K562 (cell line): Measurements from ENCODE around the gene KCNH8. TPM values are rescaled to one million over a fixed set of nuclear protein-coding genes. Genes with fewer than 3 reads are reported as not detected.

Experiments
- ATAC-seq: fragments of 200-7000 bp; cut with Tn5 transposase; 3 replicates; pipeline ENCODE4 v1.9.1; 2020; ENCODE audit warnings: moderate library complexity
- BruUV-seq: library from RNA; stranded (reverse); fragments of 400-500 nt; replicated peaks from 2 replicates; lab custom pipeline; 2021; lab: Mats Ljungman, UMichigan
- CTCF ChIA-PET: fragments of 300-600 bp; formaldehyde crosslinking; extraction: SDS; loops from one replicate; lab custom pipeline; 2021; ENCODE audit warnings: low intra/inter-chr PET ratio; lab: Yijun Ruan, JAX
- POLR2A ChIA-PET: fragments of 300-600, 350-650 bp; sonication (Branson Sonifier 250); formaldehyde crosslinking; extraction: SDS; loops from one replicate; lab custom pipeline; 2021; ENCODE audit warnings: antibody characterized with exemption, inconsistent platforms; lab: Yijun Ruan, JAX
- DNase-seq, 4 experiments: peaks; one replicate each; pipeline versions ENCODE4 v3.0.0 to v3.0.0-alpha.2; 2011 to 2018; ENCODE audit warnings: low spot score in 3 of 4, mixed read lengths in 3 of 4; ENCODE audit errors: extremely low read depth in 1 of 4
- FAIRE-seq: peaks from 2 replicates; lab custom pipeline; 2011; peaks lifted over from hg19 to GRCh38; lab: Jason Lieb, UNC
- H2AFZ ChIP-seq: 2 replicates; pipeline ENCODE4 v1.6.0; 2011; ENCODE audit warnings: low read depth, low read length, control low read depth, inconsistent platforms
- H3K27ac ChIP-seq: fragments of 200-600 bp; 3 replicates; pipeline ENCODE4 v1.8.0; 2011; ENCODE audit warnings: low read depth, mild to moderate bottlenecking, control low read depth, inconsistent platforms, low read length, moderate library complexity, mixed read lengths; ENCODE audit errors: extremely low read depth
- H3K27me3 ChIP-seq, 2 experiments: fragments of 300-600 bp in 1 of 2; 2 replicates in 1 of 2; 3 replicates in 1 of 2; pipeline versions ENCODE4 v1.6.0 to v1.8.0; 2011; ENCODE audit warnings: inconsistent platforms in 2 of 2, low read length in 2 of 2, mild to moderate bottlenecking in 1 of 2, mixed read lengths in 1 of 2, moderate library complexity in 1 of 2; ENCODE audit not compliant: control insufficient read depth in 2 of 2, insufficient read depth in 2 of 2
- H3K36me3 ChIP-seq: fragments of 300-600 bp; 3 replicates; pipeline ENCODE4 v1.8.0; 2011; ENCODE audit warnings: mild to moderate bottlenecking, low read length, inconsistent platforms; ENCODE audit not compliant: control insufficient read depth, insufficient read depth
- H3K4me1 ChIP-seq, 2 experiments: fragments of 200-600 bp in 1 of 2; replicated peaks in 1 of 2; 2 replicates in 1 of 2; 3 replicates in 1 of 2; pipeline versions ENCODE4 v1.5.1 to v1.8.0; 2011; ENCODE audit warnings: inconsistent platforms in 2 of 2, low read length in 2 of 2, mild to moderate bottlenecking in 1 of 2, mixed read lengths in 1 of 2, moderate library complexity in 1 of 2; ENCODE audit not compliant: control insufficient read depth in 2 of 2, insufficient read depth in 2 of 2
- H3K4me2 ChIP-seq: 2 replicates; pipeline ENCODE4 v1.6.1; 2011; ENCODE audit warnings: low read length, control low read depth, inconsistent platforms, mixed read lengths; ENCODE audit not compliant: insufficient read depth
- H3K4me3 ChIP-seq: fragments of 200-600 bp; sonication (generic), shearing (Covaris generic); 2 replicates; pipeline ENCODE4 v1.5.1; 2016; ENCODE audit warnings: control low read depth, inconsistent platforms
- H3K79me2 ChIP-seq: fragments of 200-600 bp; 3 replicates; pipeline ENCODE4 v1.8.0; 2011; ENCODE audit warnings: low read length, inconsistent platforms; ENCODE audit not compliant: control insufficient read depth, insufficient read depth
- H3K9ac ChIP-seq, 2 experiments: 2 replicates each; pipeline versions ENCODE4 v1.6.0 to v1.6.1; 2011; ENCODE audit warnings: low read depth in 2 of 2, low read length in 2 of 2, control low read depth in 1 of 2, inconsistent platforms in 1 of 2, mild to moderate bottlenecking in 1 of 2, mixed read lengths in 1 of 2; ENCODE audit not compliant: insufficient read depth in 1 of 2
- H3K9me1 ChIP-seq: one replicate; pipeline ENCODE4 v1.6.0; 2011; ENCODE audit warnings: inconsistent platforms, mild to moderate bottlenecking, low read length, moderate library complexity; ENCODE audit not compliant: control insufficient read depth, insufficient read depth
- H3K9me3 ChIP-seq: replicated peaks from 2 replicates; pipeline ENCODE4 v1.5.1; 2011; ENCODE audit warnings: low read depth, low read length, inconsistent platforms; ENCODE audit not compliant: control insufficient read depth, insufficient read depth
- H4K20me1 ChIP-seq: replicated peaks from 2 replicates; pipeline ENCODE4 v1.6.1; 2011; ENCODE audit warnings: low read length, inconsistent platforms, mixed read lengths; ENCODE audit not compliant: control insufficient read depth, insufficient read depth
- ARID2 ChIP-seq: fragments of 450-650 bp; IDR thresholded peaks from 2 replicates; pipeline ENCODE4 v1.6.1; 2017; ENCODE audit warnings: antibody characterized with exemption, mild to moderate bottlenecking
- CBX1 ChIP-seq: sonication (generic); IDR thresholded peaks from 2 replicates; pipeline ENCODE4 v1.6.1; 2016; ENCODE audit warnings: antibody characterized with exemption, low read depth, mild to moderate bottlenecking
- CBX8 ChIP-seq: fragments of 200-600 bp; sonication (generic); IDR thresholded peaks from 2 replicates; pipeline ENCODE4 v1.6.1; 2012; ENCODE audit warnings: borderline replicate concordance, mixed run types, low read depth, mild to moderate bottlenecking, moderate library complexity, mixed read lengths, low read length, control low read depth, inconsistent platforms; ENCODE audit not compliant: poor library complexity, severe bottlenecking; ENCODE audit errors: extremely low read depth
- DIDO1 ChIP-seq: fragments of 450-650 bp; IDR thresholded peaks from 2 replicates; pipeline ENCODE4 v1.6.1; 2016; ENCODE audit warnings: low read depth, missing biosample characterization, missing genetic modification characterization
- E2F8 ChIP-seq: fragments of 450-650 bp; IDR thresholded peaks from 2 replicates; pipeline ENCODE4 v1.7.1; 2018; ENCODE audit warnings: mild to moderate bottlenecking, low read depth; ENCODE audit not compliant: partially characterized antibody
- GTF2A2 ChIP-seq: IDR thresholded peaks from 2 replicates; pipeline ENCODE4 v1.6.1; 2016; ENCODE audit warnings: mild to moderate bottlenecking, missing genetic modification characterization, missing compliant biosample characterization
- MEF2D ChIP-seq: conservative IDR thresholded peaks from 2 replicates; pipeline ENCODE4 v1.6.1; 2016; ENCODE audit warnings: low read depth, missing genetic modification characterization, missing compliant biosample characterization
- NELFE ChIP-seq: IDR thresholded peaks from 2 replicates; pipeline ENCODE4 v1.6.1; 2011; ENCODE audit warnings: mild to moderate bottlenecking; ENCODE audit not compliant: insufficient read depth, insufficient read length
- POLR2A ChIP-seq: fragments of 450-650 bp; conservative IDR thresholded peaks from 2 replicates; pipeline ENCODE4 v1.6.1; 2016
- RREB1 ChIP-seq: fragments of 250-450 bp; sonication (Bioruptor Pico); IDR thresholded peaks from 2 replicates; pipeline ENCODE4 v1.4.0; 2020
- SP1 ChIP-seq: sonication (generic); formaldehyde crosslinking; IDR thresholded peaks from 2 replicates; pipeline ENCODE4 v1.8.1; 2022; ENCODE audit warnings: mild to moderate bottlenecking, missing genetic modification reagents
- ZKSCAN1 ChIP-seq: fragments of 150-350 bp; IDR thresholded peaks from 2 replicates; pipeline ENCODE4 v1.6.1; 2016; ENCODE audit warnings: low read depth, low read length
- ZNF449 ChIP-seq: fragments of 250-450 bp; sonication (Bioruptor Pico); IDR thresholded peaks from 2 replicates; pipeline ENCODE4 v1.8.0; 2022; ENCODE audit warnings: moderate library complexity, mild to moderate bottlenecking, inconsistent platforms
- ZNF551 ChIP-seq: fragments of 250-450 bp; sonication (Bioruptor Pico); IDR thresholded peaks from 2 replicates; pipeline ENCODE4 v1.5.0; 2021; ENCODE audit warnings: mild to moderate bottlenecking, moderate library complexity
- WGBS: fragments of 100-300 bp; shearing (Covaris generic); methylation state at CpG from one replicate; pipeline ENCODE4 v1.1.6; 2016; ENCODE audit warnings: low coverage, mixed read lengths; ENCODE audit not compliant: insufficient coverage; ENCODE audit errors: missing lambda C conversion rate; 5-methylcytosine and 5-hydroxymethylcytosine counted together
- in situ Hi-C: fragments of 300-500 bp; cut with MboI; formaldehyde crosslinking; loops from 4 replicates; pipeline ENCODE4 v1.15.0; 2018; ENCODE audit warnings: inconsistent platforms, mixed read lengths
- intact Hi-C: fragments of 100-400 bp; cut with micrococcal nuclease; formaldehyde crosslinking; loops from 2 replicates; pipeline ENCODE4 v1.14.2; 2022
- polyA plus RNA-seq, 8 experiments: library from polyadenylated mRNA; depleted of rRNA in 4 of 8; stranded (reverse) in 5 of 8; unstranded in 3 of 8; fragments of >200 nt; fragmentation: Nextera tagmentation in 2 of 8; fragmentation: Illumina TruSeq in 1 of 8; extraction: Ambion mirVana in 2 of 8; extraction: Trizol in 1 of 8; gene quantifications; 2 replicates each; pipeline versions ENCODE4 v1.2.1 to v1.2.3, GENCODE V29; 2011 to 2014; ENCODE audit warnings: inconsistent platforms in 1 of 8, missing spikeins in 1 of 8
- total RNA-seq, 7 experiments: library from RNA; depleted of rRNA in 6 of 7; stranded (reverse); fragments of >200 nt in 6 of 7; fragmentation: Illumina TruSeq in 2 of 7; extraction: Trizol in 2 of 7; gene quantifications; 2 replicates each; pipeline versions ENCODE4 v1.2.1 to v1.2.3, GENCODE V29; 2011 to 2021; ENCODE audit warnings: low replicate concordance in 1 of 7

Gene KCNH8
- total and polyA plus RNA-seq, 9 of the 15 experiments (the other 6 are each of a cell fraction or from before 2014, with no cell fraction given): 0.02 to 0.08 (median 0.04) TPM; not detected in 6

- WGBS: 0% methylated on average over 1 of the region's 1 CpG
- no peak for ATAC-seq
- FAIRE-seq: no peak
- TF ChIP-seq CBX8 (no peak), CBX1 (no peak), NELFE (no peak), MEF2D (tag) (no peak), E2F8 (no peak), SP1 (CRISPR knock-in tag) (no peak), ARID2 (no peak), GTF2A2 (tag) (no peak), DIDO1 (tag) (no peak), RREB1 (CRISPR knock-in tag) (no peak), ZKSCAN1 (no peak), ZNF449 (CRISPR knock-in tag) (no peak), ZNF551 (CRISPR knock-in tag) (no peak), POLR2A (no peak)
Measured at GRCh38 chr3:19220311-19220710, 72.0 kb downstream of the KCNH8 start.

More at GRCh38 chr3:19220311-19220710, 72.0 kb downstream of the KCNH8 start:
- intact Hi-C loops: no loop called here
- Histone ChIP-seq H4K20me1 (no peaks in the 10 kb centered on the region), H3K9me3 (peaks cover 3% of the 10 kb centered on the region; the same call in 1 of the 2 replicates), H3K9me1 (no peaks in the 10 kb centered on the region), H2AFZ (no peak overlapping the region), H3K4me3 (no peak overlapping the region), H3K9ac (no peak overlapping the region), H3K36me3 (no peaks in the 10 kb centered on the region), H3K79me2 (no peaks in the 10 kb centered on the region), H3K27ac (no peak overlapping the region), H3K4me1 (no peaks in the 10 kb centered on the region), H3K4me2 (no peak overlapping the region), H3K27me3 (no peaks in the 10 kb centered on the region)
- ChIA-PET POLR2A (no interaction called here), CTCF (no interaction called here)
- no peak for DNase-seq
- in situ Hi-C loops: no loop called here
- no TSS peak for BruUV-seq
